Memory B cell (primary cell): ENCODE data around the gene NR6A1.
A peak's percentile ranks its signal among the peaks of the same experiment; 100 is the strongest.
"Not testable (repeated sequence)": the region's sequence is repeated elsewhere in the genome, so short reads cannot be mapped to it uniquely, and the experiment has no call there.

Experiments
- ATAC-seq: fragments of 150-1000 bp; cut with Tn5 transposase; 2 replicates; pipeline ENCODE4 v1.10.0; 2021; ENCODE audit warnings: low read depth, mild to moderate bottlenecking, moderate library complexity
- DNase-seq, 2 donors: peaks; one replicate each; pipeline ENCODE4 v3.0.0; 2022; ENCODE audit warnings: low spot score in 2 of 2
- H3K27ac Mint-ChIP-seq: one replicate; pipeline ENCODE4 v1.8.0; 2022; ENCODE audit warnings: mild to moderate bottlenecking, moderate library complexity, mixed read lengths
- H3K27me3 Mint-ChIP-seq: one replicate; pipeline ENCODE4 v1.8.0; 2022; ENCODE audit warnings: mixed read lengths
- H3K36me3 Mint-ChIP-seq: one replicate; pipeline ENCODE4 v1.8.0; 2022; ENCODE audit warnings: mild to moderate bottlenecking, mixed read lengths
- H3K4me1 Mint-ChIP-seq: one replicate; pipeline ENCODE4 v1.8.0; 2022; ENCODE audit warnings: mixed read lengths
- H3K4me3 Mint-ChIP-seq: one replicate; pipeline ENCODE4 v1.8.0; 2022; ENCODE audit warnings: mild to moderate bottlenecking, moderate library complexity, mixed read lengths
- H3K9me3 Mint-ChIP-seq: one replicate; pipeline ENCODE4 v1.8.0; 2022; ENCODE audit warnings: mixed read lengths

Gene NR6A1

GRCh38 chr9:124623966-124624734, 147.0 kb downstream of the NR6A1 start:
- no peaks in the 10 kb centered on the region for H3K36me3 Mint-ChIP-seq
- no peaks in the 10 kb centered on the region for H3K4me1 Mint-ChIP-seq
- no peak for DNase-seq
- H3K27ac Mint-ChIP-seq, result no peak overlapping the region
- H3K27me3 Mint-ChIP-seq, result peaks cover 2% of the 10 kb centered on the region
- H3K9me3 Mint-ChIP-seq, result no peaks in the 10 kb centered on the region
- ATAC-seq, result no peak
- H3K4me3 Mint-ChIP-seq, result no peak overlapping the region

GRCh38 chr9:124622882-124623281, 148.2 kb downstream of the NR6A1 start:
- peaks cover 2% of the 10 kb centered on the region for H3K27me3 Mint-ChIP-seq
- no peaks in the 10 kb centered on the region for H3K4me1 Mint-ChIP-seq
- no peaks in the 10 kb centered on the region for H3K9me3 Mint-ChIP-seq
- no peak for ATAC-seq
- no peaks in the 10 kb centered on the region for H3K36me3 Mint-ChIP-seq
- no peak overlapping the region for H3K27ac Mint-ChIP-seq
- DNase-seq, result no peak
- no peak overlapping the region for H3K4me3 Mint-ChIP-seq

- Mint-ChIP-seq H3K4me1 (no peaks in the 10 kb centered on the region), H3K9me3 (no peaks in the 10 kb centered on the region), H3K4me3 (no peak overlapping the region), H3K27me3 (peaks cover 2% of the 10 kb centered on the region), H3K36me3 (no peaks in the 10 kb centered on the region), H3K27ac (no peak overlapping the region)
- no peak for DNase-seq
- no peak for ATAC-seq
Measured at GRCh38 chr9:124621371-124622328, 149.5 kb downstream of the NR6A1 start.

- Mint-ChIP-seq H3K27ac (no peak overlapping the region), H3K4me1 (no peaks in the 10 kb centered on the region), H3K4me3 (no peak overlapping the region), H3K36me3 (no peaks in the 10 kb centered on the region), H3K27me3 (peaks cover 2% of the 10 kb centered on the region), H3K9me3 (no peaks in the 10 kb centered on the region)
- no peak for DNase-seq
- ATAC-seq, result no peak
Measured at GRCh38 chr9:124618476-124618875, 152.6 kb downstream of the NR6A1 start.

GRCh38 chr9:124617477-124618141, 153.5 kb downstream of the NR6A1 start:
- ATAC-seq (peak; percentile 80), DNase-seq (peak; percentile 56 to 64)
- Mint-ChIP-seq H3K4me1 (no peaks in the 10 kb centered on the region), H3K4me3 (no peak overlapping the region), H3K27me3 (no peaks in the 10 kb centered on the region), H3K27ac (no peak overlapping the region), H3K36me3 (no peaks in the 10 kb centered on the region), H3K9me3 (no peaks in the 10 kb centered on the region)

- Mint-ChIP-seq H3K4me3 (no peak overlapping the region), H3K36me3 (no peaks in the 10 kb centered on the region), H3K27me3 (no peaks in the 10 kb centered on the region), H3K9me3 (no peaks in the 10 kb centered on the region), H3K27ac (no peak overlapping the region), H3K4me1 (no peaks in the 10 kb centered on the region)
- ATAC-seq (no peak), DNase-seq (no peak)
Measured at GRCh38 chr9:124616961-124617360, 154.2 kb downstream of the NR6A1 start.

- DNase-seq, ATAC-seq: not testable (repeated sequence)
Measured at GRCh38 chr9:124615840-124616239, 155.3 kb downstream of the NR6A1 start.

GRCh38 chr9:124615100-124615742, 155.9 kb downstream of the NR6A1 start:
- H3K9me3 Mint-ChIP-seq, result no peaks in the 10 kb centered on the region
- no peak overlapping the region for H3K27ac Mint-ChIP-seq
- no peak overlapping the region for H3K4me3 Mint-ChIP-seq
- H3K36me3 Mint-ChIP-seq, result no peaks in the 10 kb centered on the region
- no peak for ATAC-seq
- DNase-seq, result no peak
- peaks cover 3% of the 10 kb centered on the region for H3K27me3 Mint-ChIP-seq
- H3K4me1 Mint-ChIP-seq, result no peaks in the 10 kb centered on the region

More at GRCh38 chr9:124615840-124616239, 155.3 kb downstream of the NR6A1 start:
- H3K36me3 Mint-ChIP-seq, H3K4me1 Mint-ChIP-seq, H3K9me3 Mint-ChIP-seq, H3K4me3 Mint-ChIP-seq, H3K27ac Mint-ChIP-seq, H3K27me3 Mint-ChIP-seq: not testable (repeated sequence)

- peaks cover 6% of the 10 kb centered on the region for H3K27me3 Mint-ChIP-seq
- no peak for ATAC-seq
- H3K27ac Mint-ChIP-seq, result no peak overlapping the region
- H3K36me3 Mint-ChIP-seq, result no peaks in the 10 kb centered on the region
- H3K4me1 Mint-ChIP-seq, result no peaks in the 10 kb centered on the region
- no peaks in the 10 kb centered on the region for H3K9me3 Mint-ChIP-seq
- no peak for DNase-seq
- no peak overlapping the region for H3K4me3 Mint-ChIP-seq
Measured at GRCh38 chr9:124613849-124614248, 157.3 kb downstream of the NR6A1 start.

GRCh38 chr9:124611106-124611505, 160.0 kb downstream of the NR6A1 start:
- Mint-ChIP-seq H3K4me1 (no peaks in the 10 kb centered on the region), H3K36me3 (no peaks in the 10 kb centered on the region), H3K27ac (no peak overlapping the region), H3K9me3 (no peaks in the 10 kb centered on the region), H3K27me3 (peaks cover 6% of the 10 kb centered on the region), H3K4me3 (no peak overlapping the region)
- DNase-seq (no peak), ATAC-seq (no peak)

GRCh38 chr9:124606027-124606426, 165.1 kb downstream of the NR6A1 start:
- no peak for ATAC-seq
- Mint-ChIP-seq H3K27me3 (peaks cover 3% of the 10 kb centered on the region), H3K4me3 (no peak overlapping the region)

GRCh38 chr9:124605258-124605657, 165.9 kb downstream of the NR6A1 start:
- Mint-ChIP-seq H3K27me3 (peaks cover 7% of the 10 kb centered on the region), H3K4me1 (no peaks in the 10 kb centered on the region), H3K27ac (no peak overlapping the region), H3K36me3 (peaks cover 3% of the 10 kb centered on the region), H3K9me3 (peaks cover 2% of the 10 kb centered on the region), H3K4me3 (no peak overlapping the region)
- DNase-seq, result no peak
- ATAC-seq, result no peak

More at GRCh38 chr9:124606027-124606426, 165.1 kb downstream of the NR6A1 start:
- Mint-ChIP-seq H3K27ac (no peak overlapping the region), H3K9me3 (no peaks in the 10 kb centered on the region), H3K4me1 (no peaks in the 10 kb centered on the region), H3K36me3 (no peaks in the 10 kb centered on the region)
- DNase-seq, result no peak

GRCh38 chr9:124602632-124603031, 168.5 kb downstream of the NR6A1 start:
- DNase-seq (no peak), ATAC-seq (no peak)
- Mint-ChIP-seq H3K9me3 (peaks cover 2% of the 10 kb centered on the region), H3K4me3 (no peak overlapping the region), H3K27me3 (peaks cover 4% of the 10 kb centered on the region), H3K4me1 (no peaks in the 10 kb centered on the region), H3K36me3 (peaks cover 3% of the 10 kb centered on the region), H3K27ac (no peak overlapping the region)
